Activated CD4-positive, alpha-beta T cell treated with anti-CD3 and anti-CD28 coated beads for 4 hours (primary cell): ENCODE results near the gene ZNF692.

ENCODE experiments used
- DNase-seq, 2 donors: peaks; one replicate each; pipeline ENCODE4 v3.0.0-alpha.2; 2020

The ZNF692 gene

GRCh38 chr1:248881261-248881660 is 22.4 kb upstream of the ZNF692 start:
- no peak for DNase-seq

- peak; percentile 79 to 86 for DNase-seq
Measured at GRCh38 chr1:248873993-248874533, 15.2 kb upstream of the ZNF692 start.

DNA sequence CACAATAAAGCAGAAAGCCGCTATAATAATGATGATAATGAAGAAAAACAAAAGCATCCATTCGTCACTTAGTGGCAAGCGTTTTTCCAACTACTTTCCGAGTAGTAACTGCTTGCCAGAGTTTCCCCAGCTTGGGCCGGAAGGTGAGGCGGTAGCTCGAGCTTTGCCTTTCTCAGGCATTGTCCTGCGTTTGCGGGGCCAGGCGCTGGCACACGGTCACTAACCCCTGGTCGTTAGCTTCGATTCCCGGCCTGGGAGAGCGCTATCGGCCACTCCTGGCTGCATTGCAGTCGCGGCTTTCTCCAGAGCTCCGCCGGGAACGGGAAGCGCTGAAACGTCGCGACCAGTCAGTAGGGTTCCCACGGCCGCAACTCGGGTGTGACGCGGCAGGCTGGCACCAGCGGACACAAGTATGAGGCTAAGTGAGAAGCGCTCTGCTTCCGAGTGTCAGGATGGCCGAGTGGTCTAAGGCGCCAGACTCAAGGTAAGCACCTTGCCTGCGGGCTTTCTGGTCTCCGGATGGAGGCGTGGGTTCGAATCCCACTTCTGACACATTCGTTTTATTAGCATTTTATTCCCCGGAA is 14.6 kb upstream of the ZNF692 start:
- DNase-seq: peak; percentile 90 to 93

- DNase-seq: peak; percentile 19 to 39
Measured at GRCh38 chr1:248872752-248873408, 14.0 kb upstream of the ZNF692 start.

- DNase-seq: no peak
Measured at GRCh38 chr1:248871837-248872401, 13.0 kb upstream of the ZNF692 start.

GRCh38 chr1:248862998-248863881 is 4.4 kb upstream of the ZNF692 start:
- peak; percentile 80 to 84 for DNase-seq

GRCh38 chr1:248862695-248862997 is 3.8 kb upstream of the ZNF692 start:
- no peak for DNase-seq

GRCh38 chr1:248861616-248862015 is 2.7 kb upstream of the ZNF692 start:
- DNase-seq: no peak

GRCh38 chr1:248860007-248860406 is 1.1 kb upstream of the ZNF692 start:
- no peak for DNase-seq

- DNase-seq: peak; percentile 15 to 37
Measured at GRCh38 chr1:248858096-248858890, 592 bp downstream of the ZNF692 start.

DNA sequence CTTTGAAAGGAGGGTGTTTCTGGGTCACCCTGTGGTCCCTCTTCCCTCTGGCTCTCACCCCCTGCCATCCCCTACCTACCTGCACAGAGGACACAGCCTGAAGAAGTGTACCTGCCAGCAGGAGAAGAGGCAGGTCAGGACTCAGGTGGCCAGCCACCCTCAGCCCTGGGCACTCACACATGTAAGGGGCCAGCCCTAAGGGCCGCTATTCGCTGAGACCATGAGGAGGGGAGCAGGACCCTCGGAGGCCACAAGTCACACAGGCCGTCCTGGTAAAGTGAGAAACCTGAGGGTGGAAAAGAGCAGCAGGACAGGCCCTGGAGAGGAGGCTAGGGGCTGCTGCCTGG is 1.2 kb downstream of the ZNF692 start:
- DNase-seq: no peak

- DNase-seq: no peak
Measured at GRCh38 chr1:248857201-248857600, 1.7 kb downstream of the ZNF692 start.

DNA sequence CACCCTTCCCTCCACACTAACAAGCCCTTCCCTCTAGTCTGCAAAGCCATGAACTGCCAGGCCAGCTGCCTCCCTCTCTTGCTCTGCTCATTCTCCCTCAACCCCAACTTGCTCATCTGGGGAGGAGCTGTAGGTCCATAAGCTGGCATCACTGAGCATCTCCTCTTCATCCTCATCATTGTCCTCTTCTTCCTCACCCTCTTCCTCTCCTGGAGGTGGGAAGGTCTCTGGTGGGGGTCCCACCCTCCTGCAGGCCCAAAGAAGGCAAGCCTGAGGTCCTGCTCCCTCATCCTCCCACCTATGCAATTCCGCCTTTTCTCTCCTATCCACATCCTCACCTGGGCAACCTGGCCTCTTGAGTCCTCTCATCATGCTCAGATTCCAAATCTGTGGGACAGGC is 2.7 kb downstream of the ZNF692 start:
- no peak for DNase-seq

DNA sequence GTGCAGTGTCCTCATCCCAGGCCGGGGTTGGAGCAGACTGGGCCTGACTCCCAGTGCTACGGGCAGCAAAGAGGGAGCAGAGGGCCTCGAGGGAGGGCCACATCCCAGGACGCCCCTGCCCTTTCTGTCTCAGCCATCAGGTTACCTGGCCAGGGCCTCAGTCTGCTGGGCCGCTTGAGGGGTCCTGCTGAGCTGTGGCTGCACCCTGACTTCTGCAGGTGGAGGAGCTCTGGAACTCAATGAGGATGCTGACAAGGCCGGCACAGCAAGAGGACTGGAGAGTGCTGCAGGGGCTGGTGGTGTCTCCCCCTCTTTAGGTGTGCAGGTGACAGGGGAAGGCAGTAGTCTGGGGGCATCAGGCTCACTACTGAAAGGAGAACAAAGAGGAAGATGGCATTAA is 3.3 kb downstream of the ZNF692 start:
- DNase-seq: no peak

DNA sequence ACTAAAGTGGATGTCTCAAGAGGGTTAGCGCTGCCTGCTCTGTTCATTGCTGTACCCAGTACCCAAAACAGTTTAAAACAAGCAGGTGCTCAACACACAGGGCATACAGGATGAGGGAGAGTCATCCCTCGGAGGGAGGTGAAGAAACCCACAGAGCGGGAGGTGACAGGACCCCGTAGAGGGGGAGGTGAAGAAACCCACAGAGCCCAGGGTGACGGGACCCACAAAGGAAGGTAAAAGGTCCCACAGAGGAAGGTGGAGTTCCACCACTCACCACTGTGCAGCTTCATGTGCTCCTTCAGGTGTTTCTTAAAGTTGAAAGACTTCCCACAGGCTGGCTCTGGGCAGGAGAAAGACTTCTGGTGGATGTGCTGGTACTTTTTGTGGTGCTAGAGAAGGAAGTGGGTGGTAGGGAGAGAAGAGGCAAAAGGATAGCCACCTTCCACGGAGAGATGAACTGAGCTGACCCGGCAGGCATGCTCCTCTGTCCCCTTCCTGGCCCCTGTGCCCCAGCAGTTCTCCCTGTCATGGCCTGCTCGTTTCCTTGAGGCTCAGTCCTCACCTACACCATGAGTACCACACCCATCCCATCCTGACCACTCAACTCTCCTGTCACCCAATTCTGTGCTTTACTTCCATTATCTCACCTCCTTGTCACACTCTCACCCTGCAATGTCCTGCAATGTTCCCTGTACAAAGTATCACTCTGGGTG is 5.1 kb downstream of the ZNF692 start:
- no peak for DNase-seq

DNA sequence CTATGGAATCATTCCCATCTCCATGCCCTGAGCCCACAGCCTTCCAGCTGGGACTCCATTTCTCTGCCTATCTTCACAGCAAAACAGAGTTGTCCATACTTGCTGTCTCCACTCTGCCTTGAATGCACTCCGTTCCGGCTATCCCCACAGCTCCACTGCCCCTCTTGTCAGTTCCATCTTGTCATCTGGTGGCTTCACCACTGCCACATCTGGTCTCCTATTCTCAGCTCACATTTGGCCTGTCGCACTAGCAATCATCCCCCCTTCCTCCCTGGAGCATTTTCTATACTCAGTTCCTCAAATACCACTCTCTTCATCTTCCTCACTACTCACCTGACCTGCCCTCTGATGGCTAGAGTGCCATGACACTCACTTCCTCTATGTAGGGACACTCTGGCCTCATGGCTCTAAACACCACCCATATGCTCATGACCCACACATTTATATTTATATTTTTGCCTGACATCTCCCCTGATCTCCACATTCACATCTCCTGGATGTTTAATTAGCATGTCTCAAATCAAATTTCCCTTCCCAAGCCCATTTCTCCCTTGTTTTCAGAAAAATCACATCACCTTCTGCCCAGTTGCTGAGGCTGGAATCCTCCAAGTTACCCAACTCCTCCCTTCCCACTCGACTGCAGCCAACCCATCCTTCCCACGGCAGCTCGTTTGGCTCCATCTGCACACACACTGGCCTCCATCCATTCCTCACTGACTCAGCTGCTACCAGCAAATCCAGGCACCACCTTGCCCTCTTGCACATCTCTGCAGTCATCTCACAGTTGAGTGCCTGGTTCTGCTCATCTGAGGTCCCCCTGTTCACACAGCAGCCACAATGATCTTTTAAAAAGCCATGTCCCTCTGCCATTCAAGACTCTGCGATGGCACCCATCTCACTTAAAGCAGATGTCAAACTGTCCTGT is 6.1 kb downstream of the ZNF692 start:
- DNase-seq: no peak

DNA sequence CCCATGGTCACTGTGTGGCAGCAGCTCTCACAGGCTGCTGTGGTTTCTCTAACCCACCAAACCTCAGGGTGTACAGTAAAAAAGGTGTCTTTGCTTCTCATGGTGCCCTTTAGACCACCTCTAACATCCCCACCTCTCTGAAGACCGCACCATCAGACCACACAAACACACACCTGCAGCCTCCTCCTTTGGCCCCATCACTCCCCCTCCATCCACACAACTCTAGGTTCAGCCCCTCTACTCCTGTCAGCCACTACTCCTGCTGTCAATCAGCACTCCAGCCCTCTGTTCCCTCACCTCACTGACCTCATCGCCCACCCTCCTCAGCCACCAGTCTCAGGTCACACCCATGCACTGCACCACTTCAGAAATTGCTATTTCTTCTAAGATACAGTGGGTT is 7.5 kb downstream of the ZNF692 start:
- DNase-seq: no peak

GRCh38 chr1:248850536-248851251 is 8.2 kb downstream of the ZNF692 start:
- no peak for DNase-seq

- no peak for DNase-seq
Measured at GRCh38 chr1:248850124-248850523, 8.8 kb downstream of the ZNF692 start.

- no peak for DNase-seq
Measured at GRCh38 chr1:248849637-248850036, 9.2 kb downstream of the ZNF692 start.
